ENCODE results near the gene TFDP1. TPM values are rescaled to one million over a fixed set of nuclear protein-coding genes. Genes with fewer than 3 reads are reported as not detected.

The TFDP1 gene
- total RNA-seq, 4 donors from 2014 or later: 21.9 to 49.0 (median 29.2) TPM

DNA sequence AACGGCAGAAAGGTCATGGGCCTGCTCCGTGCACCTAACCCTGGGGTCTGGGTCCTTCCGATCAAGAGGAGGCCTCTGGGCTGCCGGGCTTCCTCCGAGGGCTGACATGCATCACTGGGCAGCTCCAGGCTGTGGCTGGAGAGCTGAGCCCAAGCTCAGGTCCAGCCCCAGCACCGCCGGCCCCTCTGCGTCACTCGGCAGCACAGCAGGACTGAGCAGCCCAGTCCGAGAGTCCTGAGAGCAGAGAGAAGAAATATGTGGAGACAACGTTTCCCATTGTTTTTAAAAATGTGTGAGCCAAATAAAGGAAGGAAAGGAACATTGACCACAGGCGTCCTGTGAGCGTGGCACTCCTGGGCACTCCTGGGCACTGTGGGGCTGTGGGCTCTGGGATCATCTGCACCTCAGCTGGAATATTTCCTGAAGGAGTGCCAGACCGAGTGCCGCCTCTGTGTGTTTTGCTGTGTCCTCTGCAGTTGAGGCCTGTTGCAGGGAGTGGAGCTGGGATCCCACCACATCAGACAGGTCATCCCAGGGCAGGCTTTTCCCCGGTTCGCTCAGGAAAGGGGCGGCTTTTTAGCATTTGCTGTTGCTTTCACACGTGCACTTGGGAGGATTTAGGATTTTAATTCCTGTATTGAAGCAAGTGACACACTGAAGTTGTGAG lies 37.8 kb upstream of the TFDP1 start:
- no peaks in the 10 kb centered on the region for H3K27me3 ChIP-seq
- H3K4me1 ChIP-seq: peaks cover 0 to 47% (median 14%) of the 10 kb centered on the region in 3 donors
- H3K27ac ChIP-seq: peak overlapping the region in 3 of 4 donors; percentile 61 to 78 (median 69)
- ATAC-seq: peak; percentile 77
- 40 to 73% methylated on average over 1 to 8 of the region's 19 CpGs for WGBS, 2 donors (ENCODE audit: low coverage in 1 of 2)
- no peaks in the 10 kb centered on the region for H3K9me3 ChIP-seq
- TF ChIP-seq POLR2A (IDR thresholded peaks at IDR 0.05): no peak
- no peak for TF ChIP-seq POLR2AphosphoS5 (IDR thresholded peaks at IDR 0.05)
- no peak for TF ChIP-seq EP300 (IDR thresholded peaks at IDR 0.05)
- TF ChIP-seq, protein P1, sequence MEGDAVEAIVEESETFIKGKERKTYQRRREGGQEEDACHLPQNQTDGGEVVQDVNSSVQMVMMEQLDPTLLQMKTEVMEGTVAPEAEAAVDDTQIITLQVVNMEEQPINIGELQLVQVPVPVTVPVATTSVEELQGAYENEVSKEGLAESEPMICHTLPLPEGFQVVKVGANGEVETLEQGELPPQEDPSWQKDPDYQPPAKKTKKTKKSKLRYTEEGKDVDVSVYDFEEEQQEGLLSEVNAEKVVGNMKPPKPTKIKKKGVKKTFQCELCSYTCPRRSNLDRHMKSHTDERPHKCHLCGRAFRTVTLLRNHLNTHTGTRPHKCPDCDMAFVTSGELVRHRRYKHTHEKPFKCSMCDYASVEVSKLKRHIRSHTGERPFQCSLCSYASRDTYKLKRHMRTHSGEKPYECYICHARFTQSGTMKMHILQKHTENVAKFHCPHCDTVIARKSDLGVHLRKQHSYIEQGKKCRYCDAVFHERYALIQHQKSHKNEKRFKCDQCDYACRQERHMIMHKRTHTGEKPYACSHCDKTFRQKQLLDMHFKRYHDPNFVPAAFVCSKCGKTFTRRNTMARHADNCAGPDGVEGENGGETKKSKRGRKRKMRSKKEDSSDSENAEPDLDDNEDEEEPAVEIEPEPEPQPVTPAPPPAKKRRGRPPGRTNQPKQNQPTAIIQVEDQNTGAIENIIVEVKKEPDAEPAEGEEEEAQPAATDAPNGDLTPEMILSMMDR (IDR thresholded peaks at IDR 0.05): no peak
- H3K4me3 ChIP-seq: peak overlapping the region in 1 of 2 donors; percentile 19
- H3K36me3 ChIP-seq: peaks cover 0 to 44% of the 10 kb centered on the region in 2 donors

GRCh38 chr13:113547238-113547971 lies 37.1 kb upstream of the TFDP1 start:
- no peak overlapping the region for H3K4me3 ChIP-seq
- no peaks in the 10 kb centered on the region for H3K9me3 ChIP-seq
- peak overlapping the region in 3 of 4 donors; percentile 61 to 78 (median 69) for H3K27ac ChIP-seq
- no peak for TF ChIP-seq POLR2A (IDR thresholded peaks at IDR 0.05)
- no peak for TF ChIP-seq EP300 (IDR thresholded peaks at IDR 0.05)
- no peak for TF ChIP-seq POLR2AphosphoS5 (IDR thresholded peaks at IDR 0.05)
- TF ChIP-seq, protein P1 (IDR thresholded peaks at IDR 0.05): no peak
- peaks cover 0 to 51% of the 10 kb centered on the region in 2 donors for H3K36me3 ChIP-seq
- H3K4me1 ChIP-seq: peaks cover 0 to 47% (median 14%) of the 10 kb centered on the region in 3 donors
- ATAC-seq: peak; percentile 51
- no peaks in the 10 kb centered on the region for H3K27me3 ChIP-seq
- 61 to 67% methylated on average over 4 to 6 of the region's 27 CpGs for WGBS, 2 donors (ENCODE audit: low coverage in 1 of 2)

GRCh38 chr13:113548171-113548641 lies 36.3 kb upstream of the TFDP1 start:
- Histone ChIP-seq H3K36me3 (peaks cover 0 to 58% of the 10 kb centered on the region in 2 donors), H3K4me1 (peaks cover 0 to 47% (median 14%) of the 10 kb centered on the region in 3 donors), H3K27ac (peak overlapping the region in 2 of 4 donors; percentile 69 to 78), H3K4me3 (peak overlapping the region in 1 of 2 donors; percentile 20), H3K9me3 (no peaks in the 10 kb centered on the region), H3K27me3 (no peaks in the 10 kb centered on the region)
- TF ChIP-seq POLR2AphosphoS5 (IDR thresholded peaks at IDR 0.05): no peak
- no peak for TF ChIP-seq POLR2A (IDR thresholded peaks at IDR 0.05)
- TF ChIP-seq, protein P1 (IDR thresholded peaks at IDR 0.05): no peak
- no peak for TF ChIP-seq EP300 (IDR thresholded peaks at IDR 0.05)
- ATAC-seq: no peak
- 80 to 93% methylated on average over 1 to 13 of the region's 32 CpGs for WGBS, 2 donors (ENCODE audit: low coverage in 1 of 2)

DNA sequence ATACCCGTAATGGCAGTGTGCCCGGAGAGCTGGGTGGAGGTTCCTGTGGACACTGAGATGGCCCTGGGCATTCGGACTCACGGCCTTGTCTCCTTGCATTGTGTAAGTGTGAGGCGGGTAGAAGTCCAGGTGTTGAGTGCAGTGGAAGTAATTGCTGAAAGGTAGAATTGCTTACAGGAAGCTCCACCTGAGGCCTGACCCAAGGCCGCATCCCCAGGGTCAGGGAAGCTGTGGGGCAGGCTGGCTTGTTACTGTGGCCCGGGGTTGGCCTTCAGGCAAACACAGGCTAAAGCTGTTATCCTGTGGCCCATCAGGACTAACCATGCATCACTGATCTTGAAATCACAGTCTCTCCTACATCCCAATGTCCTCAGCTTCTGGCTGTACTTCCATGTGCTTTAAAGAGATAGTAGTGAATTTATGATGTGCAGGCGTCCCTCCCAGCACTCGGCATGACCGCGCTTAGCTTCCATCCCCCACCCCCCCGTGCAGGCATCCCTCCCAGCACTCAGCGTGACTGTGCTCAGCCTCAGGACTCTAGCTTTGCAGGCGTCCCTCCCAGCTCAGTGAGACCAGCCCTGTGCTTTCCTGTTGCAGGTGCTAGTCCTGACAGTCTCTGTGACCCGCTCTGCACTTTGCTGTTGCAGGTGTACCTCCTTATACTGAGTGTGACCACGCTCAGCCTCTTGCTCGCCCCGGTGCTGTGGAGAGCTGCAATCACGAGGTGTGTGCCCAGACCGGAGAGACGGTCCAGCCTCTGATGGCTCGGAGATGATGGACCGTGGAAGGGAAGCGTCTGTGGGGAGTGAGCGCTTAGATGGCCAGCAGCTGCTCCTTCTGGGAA lies 35.6 kb upstream of the TFDP1 start:
- Histone ChIP-seq H3K4me1 (peaks cover 0 to 47% (median 14%) of the 10 kb centered on the region in 3 donors), H3K27me3 (no peaks in the 10 kb centered on the region), H3K36me3 (peaks cover 0 to 63% of the 10 kb centered on the region in 2 donors), H3K27ac (peak overlapping the region in 2 of 4 donors; percentile 69 to 78), H3K9me3 (no peaks in the 10 kb centered on the region), H3K4me3 (peak overlapping the region in 1 of 2 donors; percentile 20)
- peak; percentile 28 for ATAC-seq
- TF ChIP-seq POLR2A (IDR thresholded peaks at IDR 0.05) (no peak), POLR2AphosphoS5 (IDR thresholded peaks at IDR 0.05) (no peak), EP300 (IDR thresholded peaks at IDR 0.05) (no peak)
- TF ChIP-seq, protein P1 (IDR thresholded peaks at IDR 0.05): no peak
- WGBS, 2 donors (ENCODE audit: low coverage in 1 of 2): 59 to 74% methylated on average over 10 to 14 of the region's 25 CpGs

All from gastroesophageal sphincter (tissue), 4 donors.